Measurements from ENCODE around the gene ZFYVE27.

Gene ZFYVE27

GRCh38 chr10:97791824-97792721 lies 55.1 kb downstream of the ZFYVE27 start:
- DNase-seq (ENCODE audit: low read depth) = peak; percentile 38

DNA sequence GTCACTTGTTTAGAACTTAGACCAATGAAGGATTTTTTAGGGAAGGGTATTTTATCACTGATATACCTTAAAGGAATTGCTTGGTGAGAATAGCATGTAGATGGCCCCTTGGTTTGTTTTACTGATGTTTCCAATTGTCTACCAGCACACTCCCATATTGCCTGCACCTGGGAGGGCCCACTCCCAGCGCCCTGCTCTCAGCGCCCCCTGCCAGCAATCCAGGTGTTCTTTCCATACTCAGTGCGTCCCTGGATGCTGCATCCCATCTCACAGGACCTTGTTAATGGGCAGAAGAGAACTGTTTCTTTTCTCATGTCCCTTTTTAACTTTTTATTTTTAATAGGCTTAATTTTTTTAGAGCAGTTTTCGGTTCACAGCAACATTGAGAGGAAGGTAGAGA lies 59.0 kb downstream of the ZFYVE27 start:
- no peak for DNase-seq (ENCODE audit: low read depth)

DNA sequence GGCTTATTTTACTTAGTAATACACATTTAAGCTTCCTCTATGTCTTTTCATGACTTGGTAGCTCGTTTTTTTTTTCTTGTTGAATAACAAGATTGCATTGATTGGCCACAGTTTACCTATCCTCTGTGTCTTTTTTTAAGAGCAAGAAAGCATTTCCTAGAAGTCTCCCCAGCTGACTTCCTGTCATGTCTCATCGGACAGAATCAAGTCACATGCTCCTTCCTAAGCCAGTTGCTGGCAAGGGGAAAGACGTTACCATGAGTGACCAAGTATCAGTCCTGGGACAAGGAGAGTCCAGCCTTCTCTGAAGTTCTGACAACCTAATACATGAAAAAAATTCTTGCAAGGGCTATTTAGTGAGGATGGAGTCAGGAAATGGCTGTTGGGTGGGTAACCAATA lies 59.7 kb downstream of the ZFYVE27 start:
- no peak for DNase-seq (ENCODE audit: low read depth)

GRCh38 chr10:97798958-97799610 lies 62.2 kb downstream of the ZFYVE27 start:
- no peak for DNase-seq (ENCODE audit: low read depth)

GRCh38 chr10:97800474-97800873 lies 63.5 kb downstream of the ZFYVE27 start:
- no peak for DNase-seq (ENCODE audit: low read depth)

GRCh38 chr10:97801422-97801821 lies 64.5 kb downstream of the ZFYVE27 start:
- no peak for DNase-seq (ENCODE audit: low read depth)

DNA sequence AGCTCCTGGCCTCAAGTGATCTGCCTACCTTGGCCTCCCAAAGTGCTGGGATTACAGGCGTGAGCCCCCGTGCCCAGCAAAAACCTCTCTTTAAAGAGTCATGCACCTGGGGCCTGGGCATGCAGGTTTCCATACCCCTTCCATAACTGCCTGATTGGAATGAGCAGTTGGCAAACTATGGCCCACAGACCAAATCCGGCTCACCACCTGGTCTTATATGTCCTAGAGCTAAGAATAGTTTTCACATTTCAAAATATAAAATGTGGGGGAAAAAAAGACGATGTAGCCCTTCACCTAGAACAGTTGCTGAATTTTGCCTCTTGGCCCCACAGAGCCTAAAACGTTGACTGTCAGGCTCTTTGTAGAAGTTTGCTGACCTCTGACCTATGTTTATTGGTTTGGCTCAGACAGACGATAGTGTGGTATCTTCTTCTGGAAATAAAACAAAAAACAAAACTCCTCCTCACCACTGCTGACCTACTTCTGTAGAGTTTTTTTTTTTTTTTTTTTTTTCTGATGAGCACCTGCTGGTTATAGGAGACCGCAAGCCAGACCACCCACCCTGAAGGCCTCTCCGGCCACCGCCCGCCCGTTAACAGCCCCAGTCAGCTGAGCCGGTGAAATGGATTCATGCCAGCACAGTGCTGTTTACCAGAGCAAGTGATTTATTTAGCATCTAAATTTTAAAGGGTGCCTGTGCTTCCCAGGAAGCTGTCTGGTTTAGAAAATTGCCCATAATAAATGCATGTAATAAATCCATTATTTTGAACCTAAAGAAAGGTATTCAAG lies 68.4 kb downstream of the ZFYVE27 start:
- DNase-seq (ENCODE audit: low read depth) = no peak

DNA sequence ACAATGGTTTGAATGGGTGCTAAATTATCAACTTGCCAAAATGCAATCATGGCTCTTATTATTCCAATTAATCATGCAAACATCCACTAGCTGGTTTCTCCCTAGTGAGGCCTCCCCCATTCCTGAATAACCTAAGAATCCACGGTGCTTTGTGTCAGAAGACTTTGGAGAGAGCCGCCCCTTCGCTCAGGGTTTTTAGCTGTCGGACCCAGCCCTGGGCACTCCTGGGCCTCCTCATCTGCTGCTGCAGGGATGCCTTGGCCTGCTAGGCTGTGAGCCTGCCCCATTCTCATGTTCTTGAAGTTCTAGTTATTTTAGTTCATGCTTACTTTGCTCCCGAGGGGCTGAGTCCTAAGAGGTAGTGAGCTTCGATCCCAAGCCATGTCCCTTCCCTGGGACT lies 69.0 kb downstream of the ZFYVE27 start:
- no peak for DNase-seq (ENCODE audit: low read depth)

GRCh38 chr10:97810446-97810845 lies 73.5 kb downstream of the ZFYVE27 start:
- no peak for DNase-seq (ENCODE audit: low read depth)
